SU-DHL-6 (cell line): ENCODE results near the gene TIMM44.

Experiments used
- EZH2phosphoT487 ChIP-seq: fragments of 200-600 bp; sonication (generic), shearing (Covaris generic); conservative IDR thresholded peaks from 2 replicates; pipeline ENCODE4 v1.6.1; 2018; ENCODE audit warnings: mild to moderate bottlenecking, antibody characterized with exemption, low read length, moderate library complexity, mixed read lengths
- TF ChIP-seq, protein P1 (sequence below): fragments of 200-600 bp; sonication (generic); IDR thresholded peaks from one replicate; pipeline ENCODE4 v1.5.1; 2017; ENCODE audit warnings: antibody characterized with exemption, mild to moderate bottlenecking, low read length, moderate library complexity; ENCODE audit not compliant: insufficient read depth, poor library complexity, severe bottlenecking

DNA sequence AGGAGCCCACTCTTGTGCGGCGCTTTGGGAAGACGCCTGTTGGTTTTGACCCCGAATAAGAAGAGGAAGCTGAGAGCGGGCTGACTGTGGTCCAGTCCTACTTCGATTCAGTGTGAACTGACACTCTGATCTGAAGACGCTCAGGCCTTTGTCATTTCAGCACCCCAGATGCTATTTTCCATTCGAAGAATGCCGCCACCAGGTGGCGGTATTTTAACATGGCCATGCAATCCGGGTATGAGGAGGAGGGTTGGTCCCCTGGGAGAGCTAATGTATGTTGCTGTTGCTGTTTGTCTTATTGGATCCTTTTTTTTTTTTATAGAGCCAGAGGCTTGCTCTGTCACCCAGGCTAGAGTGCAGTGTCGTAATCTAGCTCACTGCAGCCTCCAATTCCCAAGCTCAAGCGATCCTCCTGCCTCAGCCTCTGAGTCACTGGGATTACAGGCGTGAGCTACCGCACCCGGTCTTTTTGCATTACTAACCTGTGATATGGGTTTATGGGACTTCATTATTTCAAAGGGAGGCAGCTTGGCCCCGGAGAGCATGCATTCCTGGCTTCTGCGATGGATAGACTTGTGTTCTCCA is 803 bp upstream of the TIMM44 start:
- TF ChIP-seq, protein P1, sequence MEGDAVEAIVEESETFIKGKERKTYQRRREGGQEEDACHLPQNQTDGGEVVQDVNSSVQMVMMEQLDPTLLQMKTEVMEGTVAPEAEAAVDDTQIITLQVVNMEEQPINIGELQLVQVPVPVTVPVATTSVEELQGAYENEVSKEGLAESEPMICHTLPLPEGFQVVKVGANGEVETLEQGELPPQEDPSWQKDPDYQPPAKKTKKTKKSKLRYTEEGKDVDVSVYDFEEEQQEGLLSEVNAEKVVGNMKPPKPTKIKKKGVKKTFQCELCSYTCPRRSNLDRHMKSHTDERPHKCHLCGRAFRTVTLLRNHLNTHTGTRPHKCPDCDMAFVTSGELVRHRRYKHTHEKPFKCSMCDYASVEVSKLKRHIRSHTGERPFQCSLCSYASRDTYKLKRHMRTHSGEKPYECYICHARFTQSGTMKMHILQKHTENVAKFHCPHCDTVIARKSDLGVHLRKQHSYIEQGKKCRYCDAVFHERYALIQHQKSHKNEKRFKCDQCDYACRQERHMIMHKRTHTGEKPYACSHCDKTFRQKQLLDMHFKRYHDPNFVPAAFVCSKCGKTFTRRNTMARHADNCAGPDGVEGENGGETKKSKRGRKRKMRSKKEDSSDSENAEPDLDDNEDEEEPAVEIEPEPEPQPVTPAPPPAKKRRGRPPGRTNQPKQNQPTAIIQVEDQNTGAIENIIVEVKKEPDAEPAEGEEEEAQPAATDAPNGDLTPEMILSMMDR, result peak; percentile 74
- no peak for TF ChIP-seq EZH2phosphoT487
